Measurements from ENCODE around the gene NTM.

- no peak for TF ChIP-seq CTCF (IDR thresholded peaks at IDR 0.05)
- no peak for TF ChIP-seq POLR2A (IDR thresholded peaks at IDR 0.05)
Measured at GRCh38 chr11:131906963-131907362, 536.5 kb downstream of the NTM start.

Data from Peyer's patch (tissue), 4 donors.